Hindlimb muscle (tissue), 1 donor: ENCODE measurements around the gene MPHOSPH6. TPM values are rescaled to one million over a fixed set of nuclear protein-coding genes. Genes with fewer than 3 reads are reported as not detected.
"Not testable (repeated sequence)": the region's sequence is repeated elsewhere in the genome, so short reads cannot be mapped to it uniquely, and the experiment has no call there.

ENCODE experiments used
- DNase-seq: peaks from one replicate; pipeline ENCODE4 v3.0.0-alpha.2; 2013
- polyA plus RNA-seq: library from polyadenylated mRNA; unstranded; fragments of 120-200 nt; gene quantifications from one replicate; pipeline ENCODE4 v1.2.1, GENCODE V29; 2013; ENCODE audit not compliant: insufficient read length

Gene MPHOSPH6
- polyA plus RNA-seq, 1 donor = 14.7 TPM

DNA sequence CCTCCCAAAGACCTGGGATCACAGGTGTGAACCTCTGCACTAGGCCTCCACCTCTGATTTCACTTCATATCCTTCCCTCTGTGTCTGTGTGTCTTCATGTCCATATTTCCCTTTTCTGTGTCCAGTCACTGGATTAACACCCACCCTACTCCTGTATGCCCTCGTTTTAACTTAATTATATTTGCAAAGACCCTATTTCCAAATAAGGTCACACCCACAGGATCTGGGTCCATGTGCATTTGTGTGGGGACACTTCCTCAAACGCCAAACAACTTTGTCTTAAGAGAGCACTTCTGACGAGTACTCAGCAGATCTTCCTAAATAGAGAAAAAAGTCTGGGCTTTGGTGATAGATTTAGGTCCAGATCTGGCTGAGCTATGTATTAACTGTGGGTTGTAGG is 56.3 kb downstream of the MPHOSPH6 start:
- no peak for DNase-seq

DNA sequence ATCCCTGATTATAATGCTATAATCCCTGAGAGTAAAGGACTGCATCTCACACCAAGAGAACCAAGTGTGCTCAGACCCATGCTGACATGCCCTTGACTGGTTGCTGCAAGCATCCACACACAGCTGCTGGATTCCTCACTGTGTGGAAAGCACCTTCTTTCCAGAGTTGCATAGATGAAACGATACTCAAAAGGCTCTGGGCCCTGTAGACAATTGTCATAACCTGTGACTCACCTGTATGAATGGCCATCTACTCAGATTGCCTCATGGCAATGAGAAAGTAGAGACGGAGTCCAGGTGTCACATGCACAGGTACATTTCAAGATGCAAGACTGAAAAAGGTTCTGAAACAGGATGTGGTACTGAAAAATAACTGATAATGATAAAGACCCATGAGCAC is 58.1 kb downstream of the MPHOSPH6 start:
- DNase-seq = no peak

DNA sequence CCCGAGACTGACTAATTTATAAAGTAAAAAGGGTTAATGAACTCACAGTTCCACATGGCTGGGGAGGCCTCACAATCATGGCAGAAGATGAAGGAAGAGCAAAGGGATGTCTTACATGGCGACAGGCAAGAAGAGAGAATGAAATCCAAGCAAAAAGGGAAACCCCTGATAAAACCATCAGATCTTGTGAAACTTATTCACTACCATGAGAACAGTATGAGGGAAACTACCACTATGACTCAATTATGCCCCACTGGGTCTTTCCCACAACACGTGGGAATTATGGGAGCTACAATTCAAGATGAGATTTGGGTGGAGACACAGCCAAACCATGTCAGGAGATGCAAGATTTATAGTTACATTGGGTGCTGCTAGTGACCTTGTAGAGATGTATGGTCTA is 60.8 kb downstream of the MPHOSPH6 start:
- not testable (repeated sequence) for DNase-seq

DNA sequence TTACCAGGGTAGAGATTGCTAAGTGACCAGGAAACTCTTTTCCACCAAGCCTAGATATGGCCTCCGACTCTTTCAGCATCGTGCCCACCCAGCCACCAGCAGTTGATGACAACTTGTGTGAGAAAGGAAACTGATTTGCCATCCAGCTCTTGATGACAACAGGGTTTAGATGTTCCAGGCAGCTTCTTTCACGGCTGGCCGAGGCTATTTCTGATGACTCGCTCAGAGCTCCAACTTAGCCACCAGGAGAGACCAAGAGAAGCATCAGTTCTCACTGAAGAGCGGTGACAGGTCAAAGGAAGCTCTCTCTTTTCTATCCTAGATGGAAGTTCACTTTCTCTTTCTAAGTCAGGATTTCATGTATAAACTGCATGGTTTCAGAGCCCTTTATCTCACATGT is 61.2 kb downstream of the MPHOSPH6 start:
- DNase-seq = no peak

DNA sequence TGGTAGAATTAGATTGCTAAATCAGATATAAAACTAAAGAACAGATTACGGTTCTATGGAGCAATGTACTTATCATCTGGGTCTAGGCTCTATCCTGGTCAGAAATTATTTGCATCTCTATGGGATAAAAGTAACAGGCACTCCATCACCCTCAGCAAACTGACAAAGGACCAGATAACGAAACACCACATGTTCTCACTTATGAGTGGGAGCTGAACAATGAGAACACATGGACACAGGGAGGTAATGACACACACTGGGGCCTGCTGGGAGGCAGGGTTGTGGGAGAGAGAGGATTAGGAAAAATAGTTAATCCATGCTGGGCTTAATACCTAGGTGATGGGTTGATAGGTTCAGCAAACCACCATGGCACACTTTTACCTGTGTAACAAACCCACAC is 61.9 kb downstream of the MPHOSPH6 start:
- no peak for DNase-seq

DNA sequence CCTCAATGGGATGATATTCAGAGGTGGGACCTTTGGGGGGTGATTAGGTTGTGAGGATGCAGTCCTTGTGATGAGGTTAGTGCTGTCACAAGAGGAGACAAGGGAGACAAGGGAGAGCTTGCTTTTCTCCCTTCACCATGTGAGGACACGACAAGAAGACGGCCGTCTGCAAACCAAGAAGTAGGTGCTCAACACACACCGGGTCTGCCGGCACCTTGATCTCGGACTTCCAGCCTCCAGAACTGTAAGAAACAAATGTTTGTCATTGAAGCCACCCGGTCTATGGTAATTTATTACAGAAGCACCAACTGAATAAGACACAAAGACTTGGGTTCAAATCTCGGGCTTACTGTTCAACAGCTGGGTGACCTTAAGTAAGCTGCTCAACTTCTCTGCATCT is 64.9 kb downstream of the MPHOSPH6 start:
- DNase-seq = no peak

Other genes starting within 250 kb of the MPHOSPH6 start
- 0.66 TPM for gene SDR42E1, start 158.8 kb downstream of the MPHOSPH6 start, polyA plus RNA-seq
- gene HSD17B2, start 135.0 kb downstream of the MPHOSPH6 start, polyA plus RNA-seq = 0.30 TPM